K562 (cell line): ENCODE measurements around the gene GATAD2B. TPM values are rescaled to one million over a fixed set of nuclear protein-coding genes. Genes with fewer than 3 reads are reported as not detected.

ENCODE experiments used
- ATAC-seq: fragments of 200-7000 bp; cut with Tn5 transposase; 3 replicates; pipeline ENCODE4 v1.9.1; 2020; ENCODE audit warnings: moderate library complexity
- BruUV-seq: library from RNA; stranded (reverse); fragments of 400-500 nt; replicated peaks from 2 replicates; lab custom pipeline; 2021; lab: Mats Ljungman, UMichigan
- CTCF ChIA-PET: fragments of 300-600 bp; formaldehyde crosslinking; extraction: SDS; loops from one replicate; lab custom pipeline; 2021; ENCODE audit warnings: low intra/inter-chr PET ratio; lab: Yijun Ruan, JAX
- POLR2A ChIA-PET: fragments of 300-600, 350-650 bp; sonication (Branson Sonifier 250); formaldehyde crosslinking; extraction: SDS; loops from one replicate; lab custom pipeline; 2021; ENCODE audit warnings: antibody characterized with exemption, inconsistent platforms; lab: Yijun Ruan, JAX
- DNase-seq, 4 experiments: peaks; one replicate each; pipeline versions ENCODE4 v3.0.0 to v3.0.0-alpha.2; 2011 to 2018; ENCODE audit warnings: low spot score in 3 of 4, mixed read lengths in 3 of 4; ENCODE audit errors: extremely low read depth in 1 of 4
- FAIRE-seq: peaks from 2 replicates; lab custom pipeline; 2011; peaks lifted over from hg19 to GRCh38; lab: Jason Lieb, UNC
- H2AFZ ChIP-seq: 2 replicates; pipeline ENCODE4 v1.6.0; 2011; ENCODE audit warnings: low read depth, low read length, control low read depth, inconsistent platforms
- H3K27ac ChIP-seq: fragments of 200-600 bp; 3 replicates; pipeline ENCODE4 v1.8.0; 2011; ENCODE audit warnings: low read depth, mild to moderate bottlenecking, control low read depth, inconsistent platforms, low read length, moderate library complexity, mixed read lengths; ENCODE audit errors: extremely low read depth
- H3K27me3 ChIP-seq, 2 experiments: fragments of 300-600 bp in 1 of 2; 2 replicates in 1 of 2; 3 replicates in 1 of 2; pipeline versions ENCODE4 v1.6.0 to v1.8.0; 2011; ENCODE audit warnings: inconsistent platforms in 2 of 2, low read length in 2 of 2, mild to moderate bottlenecking in 1 of 2, mixed read lengths in 1 of 2, moderate library complexity in 1 of 2; ENCODE audit not compliant: control insufficient read depth in 2 of 2, insufficient read depth in 2 of 2
- H3K36me3 ChIP-seq: fragments of 300-600 bp; 3 replicates; pipeline ENCODE4 v1.8.0; 2011; ENCODE audit warnings: mild to moderate bottlenecking, low read length, inconsistent platforms; ENCODE audit not compliant: control insufficient read depth, insufficient read depth
- H3K4me1 ChIP-seq, 2 experiments: fragments of 200-600 bp in 1 of 2; replicated peaks in 1 of 2; 2 replicates in 1 of 2; 3 replicates in 1 of 2; pipeline versions ENCODE4 v1.5.1 to v1.8.0; 2011; ENCODE audit warnings: inconsistent platforms in 2 of 2, low read length in 2 of 2, mild to moderate bottlenecking in 1 of 2, mixed read lengths in 1 of 2, moderate library complexity in 1 of 2; ENCODE audit not compliant: control insufficient read depth in 2 of 2, insufficient read depth in 2 of 2
- H3K4me2 ChIP-seq: 2 replicates; pipeline ENCODE4 v1.6.1; 2011; ENCODE audit warnings: low read length, control low read depth, inconsistent platforms, mixed read lengths; ENCODE audit not compliant: insufficient read depth
- H3K4me3 ChIP-seq: fragments of 200-600 bp; sonication (generic), shearing (Covaris generic); 2 replicates; pipeline ENCODE4 v1.5.1; 2016; ENCODE audit warnings: control low read depth, inconsistent platforms
- H3K79me2 ChIP-seq: fragments of 200-600 bp; 3 replicates; pipeline ENCODE4 v1.8.0; 2011; ENCODE audit warnings: low read length, inconsistent platforms; ENCODE audit not compliant: control insufficient read depth, insufficient read depth
- H3K9ac ChIP-seq, 2 experiments: 2 replicates each; pipeline versions ENCODE4 v1.6.0 to v1.6.1; 2011; ENCODE audit warnings: low read depth in 2 of 2, low read length in 2 of 2, control low read depth in 1 of 2, inconsistent platforms in 1 of 2, mild to moderate bottlenecking in 1 of 2, mixed read lengths in 1 of 2; ENCODE audit not compliant: insufficient read depth in 1 of 2
- H3K9me1 ChIP-seq: one replicate; pipeline ENCODE4 v1.6.0; 2011; ENCODE audit warnings: inconsistent platforms, mild to moderate bottlenecking, low read length, moderate library complexity; ENCODE audit not compliant: control insufficient read depth, insufficient read depth
- H3K9me3 ChIP-seq: replicated peaks from 2 replicates; pipeline ENCODE4 v1.5.1; 2011; ENCODE audit warnings: low read depth, low read length, inconsistent platforms; ENCODE audit not compliant: control insufficient read depth, insufficient read depth
- H4K20me1 ChIP-seq: replicated peaks from 2 replicates; pipeline ENCODE4 v1.6.1; 2011; ENCODE audit warnings: low read length, inconsistent platforms, mixed read lengths; ENCODE audit not compliant: control insufficient read depth, insufficient read depth
- ATF7 ChIP-seq: fragments of 450-650 bp; IDR thresholded peaks from 2 replicates; pipeline ENCODE4 v1.7.1; 2014; ENCODE audit warnings: mild to moderate bottlenecking, moderate library complexity
- CEBPG ChIP-seq, 3 experiments: fragments of 200-800 bp in 1 of 3; sonication (Bioruptor generic) in 1 of 3; sonication (generic) in 1 of 3; formaldehyde crosslinking in 1 of 3; IDR thresholded peaks in 2 of 3; conservative IDR thresholded peaks in 1 of 3; 2 replicates each; pipeline versions ENCODE4 v1.6.1 to v1.8.0; 2016 to 2022; ENCODE audit warnings: missing compliant biosample characterization in 2 of 3, missing genetic modification characterization in 2 of 3, mild to moderate bottlenecking in 1 of 3, missing genetic modification reagents in 1 of 3
- CREBBP ChIP-seq: IDR thresholded peaks from one replicate; pipeline ENCODE4 v1.6.1; 2012; ENCODE audit warnings: low read depth, mild to moderate bottlenecking, control low read depth, inconsistent platforms, low read length
- CTCFL ChIP-seq: IDR thresholded peaks from 2 replicates; pipeline ENCODE4 v1.6.1; 2011; ENCODE audit warnings: borderline replicate concordance, low read depth, mild to moderate bottlenecking, moderate library complexity, low read length; ENCODE audit not compliant: insufficient read depth, poor library complexity, severe bottlenecking
- EP300 ChIP-seq: IDR thresholded peaks from 2 replicates; pipeline ENCODE4 v1.6.1; 2012; ENCODE audit warnings: low read length, improper control_type of control experiment
- FOXA3 ChIP-seq, 2 experiments: fragments of 450-650 bp in 1 of 2; sonication (generic) in 1 of 2; formaldehyde crosslinking; IDR thresholded peaks in 1 of 2; conservative IDR thresholded peaks in 1 of 2; 2 replicates each; pipeline versions ENCODE4 v1.4.0 to v1.8.0; 2020 to 2022; ENCODE audit warnings: mild to moderate bottlenecking in 2 of 2, missing genetic modification reagents in 1 of 2
- HDAC2 ChIP-seq: fragments of 450-650 bp; IDR thresholded peaks from 2 replicates; pipeline ENCODE4 v1.6.1; 2016; ENCODE audit warnings: mild to moderate bottlenecking
- KDM4B ChIP-seq, 2 experiments: fragments of 450-650 bp in 1 of 2; sonication (generic) in 1 of 2; IDR thresholded peaks; 2 replicates each; pipeline ENCODE4 v1.6.1; 2016 to 2017; ENCODE audit warnings: borderline replicate concordance in 2 of 2, antibody characterized with exemption in 1 of 2, low read depth in 1 of 2, mild to moderate bottlenecking in 1 of 2
- SREBF1 ChIP-seq: fragments of 150-350 bp; IDR thresholded peaks from 2 replicates; pipeline ENCODE4 v1.6.1; 2014; ENCODE audit warnings: antibody characterized with exemption, low read depth, low read length, borderline replicate concordance
- STAG1 ChIP-seq: sonication (generic); formaldehyde crosslinking; IDR thresholded peaks from 2 replicates; pipeline ENCODE4 v1.5.0; 2020; ENCODE audit warnings: missing genetic modification reagents, borderline replicate concordance
- TRIM24 ChIP-seq, 2 experiments: fragments of 450-650 bp; IDR thresholded peaks; 2 replicates each; pipeline ENCODE4 v1.6.1; 2016
- XRCC5 ChIP-seq: fragments of 200-400 bp; formaldehyde crosslinking; IDR thresholded peaks from 2 replicates; pipeline ENCODE4 v1.6.1; 2017; ENCODE audit warnings: low read depth, mild to moderate bottlenecking, low read length
- ZNF197 ChIP-seq: fragments of 200-800 bp; sonication (Bioruptor generic); IDR thresholded peaks from 2 replicates; pipeline ENCODE4 v1.6.1; 2016; ENCODE audit warnings: low read depth, missing genetic modification characterization, missing compliant biosample characterization
- ZNF384 ChIP-seq: IDR thresholded peaks from 2 replicates; pipeline ENCODE4 v1.6.1; 2012; ENCODE audit warnings: low read depth, low read length, improper control_type of control experiment
- WGBS: fragments of 100-300 bp; shearing (Covaris generic); methylation state at CpG from one replicate; pipeline ENCODE4 v1.1.6; 2016; ENCODE audit warnings: low coverage, mixed read lengths; ENCODE audit not compliant: insufficient coverage; ENCODE audit errors: missing lambda C conversion rate; 5-methylcytosine and 5-hydroxymethylcytosine counted together
- in situ Hi-C: fragments of 300-500 bp; cut with MboI; formaldehyde crosslinking; loops from 4 replicates; pipeline ENCODE4 v1.15.0; 2018; ENCODE audit warnings: inconsistent platforms, mixed read lengths
- intact Hi-C: fragments of 100-400 bp; cut with micrococcal nuclease; formaldehyde crosslinking; loops from 2 replicates; pipeline ENCODE4 v1.14.2; 2022
- polyA plus RNA-seq, 8 experiments: library from polyadenylated mRNA; depleted of rRNA in 4 of 8; stranded (reverse) in 5 of 8; unstranded in 3 of 8; fragments of >200 nt; fragmentation: Nextera tagmentation in 2 of 8; fragmentation: Illumina TruSeq in 1 of 8; extraction: Ambion mirVana in 2 of 8; extraction: Trizol in 1 of 8; gene quantifications; 2 replicates each; pipeline versions ENCODE4 v1.2.1 to v1.2.3, GENCODE V29; 2011 to 2014; ENCODE audit warnings: inconsistent platforms in 1 of 8, missing spikeins in 1 of 8
- total RNA-seq, 7 experiments: library from RNA; depleted of rRNA in 6 of 7; stranded (reverse); fragments of >200 nt in 6 of 7; fragmentation: Illumina TruSeq in 2 of 7; extraction: Trizol in 2 of 7; gene quantifications; 2 replicates each; pipeline versions ENCODE4 v1.2.1 to v1.2.3, GENCODE V29; 2011 to 2021; ENCODE audit warnings: low replicate concordance in 1 of 7
- TF ChIP-seq, protein P1 (sequence below): sonication (generic); formaldehyde crosslinking; IDR thresholded peaks from 2 replicates; pipeline ENCODE4 v1.8.0; 2022; ENCODE audit warnings: mild to moderate bottlenecking, missing genetic modification reagents

The GATAD2B gene
- total and polyA plus RNA-seq, 9 of the 15 experiments (the other 6 are each of a cell fraction or from before 2014, with no cell fraction given): 1.5 to 40.2 (median 4.9) TPM

DNA sequence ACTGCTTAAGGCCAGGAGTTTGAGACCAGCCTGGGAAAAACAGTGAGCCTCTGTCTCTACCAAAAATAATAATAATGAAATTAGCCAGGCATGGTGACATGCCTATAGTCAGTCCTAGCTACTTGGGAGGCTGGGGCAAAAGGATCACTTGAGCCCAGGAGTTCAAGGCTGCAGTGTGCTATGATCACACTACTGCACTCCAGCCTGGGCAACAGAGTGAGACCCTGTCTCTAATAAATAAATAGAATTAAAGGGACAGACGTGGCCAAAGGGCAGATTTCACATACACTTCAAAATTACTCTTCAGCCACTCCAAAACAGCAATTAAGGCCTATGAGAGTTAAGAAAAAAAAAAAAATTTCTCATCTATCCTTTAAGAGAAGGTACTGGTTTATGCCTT, 45.7 kb downstream of the GATAD2B start:
- no peak for FAIRE-seq
- H3K79me2 ChIP-seq: peaks cover 78% of the 10 kb centered on the region
- CTCF ChIA-PET: no interaction called here
- TF ChIP-seq CEBPG (CRISPR knock-in tag; IDR thresholded peaks at IDR 0.05) (no peak), CEBPG (tag; conservative IDR thresholded peaks at IDR 0.05 in 1 of 2, IDR thresholded peaks at IDR 0.05 in 1 of 2) (no peak), CREBBP (no peak), ZNF384 (no peak), ZNF197 (CRISPR knock-in tag) (no peak), KDM4B (IDR thresholded peaks at IDR 0.05; ENCODE audit: borderline replicate concordance in 2 of 2, low read depth in 1 of 2) (no peak), CTCFL (no peak), STAG1 (CRISPR knock-in tag) (no peak), XRCC5 (no peak), TRIM24 (IDR thresholded peaks at IDR 0.05) (no peak), EP300 (no peak), SREBF1 (no peak), ATF7 (no peak), HDAC2 (no peak), FOXA3 (CRISPR knock-in tag; conservative IDR thresholded peaks at IDR 0.05 in 1 of 2, IDR thresholded peaks at IDR 0.05 in 1 of 2) (no peak)
- TF ChIP-seq, protein P1, sequence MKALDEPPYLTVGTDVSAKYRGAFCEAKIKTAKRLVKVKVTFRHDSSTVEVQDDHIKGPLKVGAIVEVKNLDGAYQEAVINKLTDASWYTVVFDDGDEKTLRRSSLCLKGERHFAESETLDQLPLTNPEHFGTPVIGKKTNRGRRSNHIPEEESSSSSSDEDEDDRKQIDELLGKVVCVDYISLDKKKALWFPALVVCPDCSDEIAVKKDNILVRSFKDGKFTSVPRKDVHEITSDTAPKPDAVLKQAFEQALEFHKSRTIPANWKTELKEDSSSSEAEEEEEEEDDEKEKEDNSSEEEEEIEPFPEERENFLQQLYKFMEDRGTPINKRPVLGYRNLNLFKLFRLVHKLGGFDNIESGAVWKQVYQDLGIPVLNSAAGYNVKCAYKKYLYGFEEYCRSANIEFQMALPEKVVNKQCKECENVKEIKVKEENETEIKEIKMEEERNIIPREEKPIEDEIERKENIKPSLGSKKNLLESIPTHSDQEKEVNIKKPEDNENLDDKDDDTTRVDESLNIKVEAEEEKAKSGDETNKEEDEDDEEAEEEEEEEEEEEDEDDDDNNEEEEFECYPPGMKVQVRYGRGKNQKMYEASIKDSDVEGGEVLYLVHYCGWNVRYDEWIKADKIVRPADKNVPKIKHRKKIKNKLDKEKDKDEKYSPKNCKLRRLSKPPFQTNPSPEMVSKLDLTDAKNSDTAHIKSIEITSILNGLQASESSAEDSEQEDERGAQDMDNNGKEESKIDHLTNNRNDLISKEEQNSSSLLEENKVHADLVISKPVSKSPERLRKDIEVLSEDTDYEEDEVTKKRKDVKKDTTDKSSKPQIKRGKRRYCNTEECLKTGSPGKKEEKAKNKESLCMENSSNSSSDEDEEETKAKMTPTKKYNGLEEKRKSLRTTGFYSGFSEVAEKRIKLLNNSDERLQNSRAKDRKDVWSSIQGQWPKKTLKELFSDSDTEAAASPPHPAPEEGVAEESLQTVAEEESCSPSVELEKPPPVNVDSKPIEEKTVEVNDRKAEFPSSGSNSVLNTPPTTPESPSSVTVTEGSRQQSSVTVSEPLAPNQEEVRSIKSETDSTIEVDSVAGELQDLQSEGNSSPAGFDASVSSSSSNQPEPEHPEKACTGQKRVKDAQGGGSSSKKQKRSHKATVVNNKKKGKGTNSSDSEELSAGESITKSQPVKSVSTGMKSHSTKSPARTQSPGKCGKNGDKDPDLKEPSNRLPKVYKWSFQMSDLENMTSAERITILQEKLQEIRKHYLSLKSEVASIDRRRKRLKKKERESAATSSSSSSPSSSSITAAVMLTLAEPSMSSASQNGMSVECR (CRISPR knock-in tag): no peak

More for the DNA sequence above, 45.7 kb downstream of the GATAD2B start:
- Histone ChIP-seq H3K27ac (no peak overlapping the region), H3K9me1 (no peaks in the 10 kb centered on the region), H3K36me3 (no peaks in the 10 kb centered on the region; the same call in 2 of the 3 replicates), H3K9me3 (no peaks in the 10 kb centered on the region), H3K27me3 (no peaks in the 10 kb centered on the region), H3K4me3 (no peak overlapping the region), H2AFZ (no peak overlapping the region), H3K4me2 (no peak overlapping the region), H4K20me1 (peaks cover 5% of the 10 kb centered on the region; the same call in 1 of the 2 replicates), H3K4me1 (peaks cover 3 to 19% of the 10 kb centered on the region in 2 experiments; a peak in 4 of 5 replicates), H3K9ac (no peak overlapping the region)
- no peak for ATAC-seq
- DNase-seq: no peak
- POLR2A ChIA-PET: no interaction called here
- BruUV-seq: no TSS peak
- in situ Hi-C loops (no loop called here), intact Hi-C loops (no loop called here)
- 53% methylated on average over 1 of the region's 1 CpG for WGBS
